Heart left ventricle (tissue), 16 donors: ENCODE measurements around the gene SLC6A18. TPM values are rescaled to one million over a fixed set of nuclear protein-coding genes. Genes with fewer than 3 reads are reported as not detected.
"Not testable (repeated sequence)": the region's sequence is repeated elsewhere in the genome, so short reads cannot be mapped to it uniquely, and the experiment has no call there.

Source experiments
- ATAC-seq, 4 donors: fragments of 200-7000 bp; cut with Tn5 transposase; one replicate each; pipeline ENCODE4 v1.9.1; 2020 to 2022; ENCODE audit warnings: moderate library complexity in 4 of 4, mild to moderate bottlenecking in 3 of 4, moderate number of reproducible peaks in 1 of 4
- DNase-seq, 5 donors: peaks; one replicate each; pipeline ENCODE4 v3.0.0-alpha.2; 2020
- H3K27ac ChIP-seq, 12 donors: fragments of 200-600 bp; sonication (generic) in 4 of 12; one replicate each; pipeline versions ENCODE4 v1.5.0 to v1.8.0; 2016 to 2022; ENCODE audit warnings: mild to moderate bottlenecking in 2 of 12
- H3K27me3 ChIP-seq, 9 donors: fragments of 200-600 bp; sonication (generic) in 2 of 9; one replicate each; pipeline versions ENCODE4 v1.5.1 to v1.8.0; 2016 to 2022; ENCODE audit warnings: mild to moderate bottlenecking in 3 of 9
- H3K36me3 ChIP-seq, 9 donors: fragments of 200-600 bp; sonication (generic) in 2 of 9; one replicate each; pipeline versions ENCODE4 v1.5.0 to v1.8.0; 2018 to 2022; ENCODE audit warnings: mild to moderate bottlenecking in 2 of 9
- H3K4me1 ChIP-seq, 12 donors: fragments of 200-600 bp; sonication (generic) in 4 of 12; one replicate each; pipeline versions ENCODE4 v1.5.0 to v1.8.0; 2016 to 2022; ENCODE audit warnings: mild to moderate bottlenecking in 3 of 12
- H3K4me3 ChIP-seq, 12 donors: fragments of 200-600 bp; sonication (generic) in 4 of 12; one replicate each; pipeline versions ENCODE4 v1.5.0 to v1.8.0; 2017 to 2022; ENCODE audit warnings: mild to moderate bottlenecking in 9 of 12, moderate library complexity in 4 of 12
- H3K9me3 ChIP-seq, 12 donors: fragments of 200-600 bp; sonication (generic) in 4 of 12; one replicate each; pipeline versions ENCODE4 v1.5.0 to v1.8.0; 2016 to 2022; ENCODE audit warnings: mild to moderate bottlenecking in 1 of 12
- CTCF ChIP-seq, 12 donors: fragments of 200-600 bp; sonication (generic) in 4 of 12; IDR thresholded peaks; one replicate each; pipeline versions ENCODE4 v1.5.0 to v1.8.0; 2018 to 2022; ENCODE audit warnings: antibody characterized with exemption in 12 of 12, mild to moderate bottlenecking in 5 of 12
- POLR2A ChIP-seq, 2 donors: fragments of 450-650 bp; IDR thresholded peaks; one replicate each; pipeline ENCODE4 v1.6.1; 2017; ENCODE audit warnings: antibody characterized with exemption in 2 of 2, mild to moderate bottlenecking in 2 of 2, moderate library complexity in 2 of 2
- WGBS, 4 donors: extraction: QIAGEN DNeasy Blood & Tissue Kit in 2 of 4; methylation state at CpG; one replicate each; pipeline versions ENCODE4 v1.1.5 to v1.1.7; 2013 to 2018; 5-methylcytosine and 5-hydroxymethylcytosine counted together
- intact Hi-C, 10 donors: fragments of 100-400 bp; cut with DNase I; formaldehyde crosslinking; loops; one replicate each; pipeline versions ENCODE4 v1.11.1 to v1.14.2; 2022
- polyA plus RNA-seq, 2 donors: library from polyadenylated mRNA; stranded (reverse); fragments of 200-250 nt; gene quantifications; one replicate each; pipeline ENCODE4 v1.2.3, GENCODE V29; 2013
- total RNA-seq, 9 donors: library from RNA; depleted of rRNA in 2 of 9; stranded (reverse); fragments of >200 nt in 2 of 9; fragmentation: NEBNext Ultra II Directional in 3 of 9; extraction: Animal tissue kit (Norgen Biotek cat#: 25700) in 3 of 9; gene quantifications; one replicate each; pipeline versions ENCODE4 v1.1.0 to v1.2.4, GENCODE V29; 2016 to 2023
- donor health status: ischemic (EF 13 %, LVEDD 7.1; RV severe dilation, severe dysfunction).
- donor health status: healthy with polysubstance abuse.
- donor health status: DM: no; HTN: yes; CAD: no.
- donor health status: DM: no; HTN: no; CAD: no.
- donor health status: ischemic (EF 25% LVEDD 6.9; RV normal size, moderate dysfunction).
- donor health status: ischemic (EF 25% LVEDD 5.7; RV mildly dilated, moderate dysfunction).
- donor health status: healthy.
- donor health status: DM: yes; HTN: yes; CAD: no.
- donor health status: ischemic (EF 35%, LVEDD 5.7; RV mildly dilated, moderate dysfunction).
- donor health status: nonischemic (EF 11% LVEDD 7.7; RV severe dilation, severe dysfunction).
- donor health status: DM: yes; HTN: yes; CAD: no.
- donor health status: PGD.
- donor health status: ischemic (EF 29% LVEDD 5.4; RV normal size, mild dysfunction).
- donor health status: nonischemic (EF 23%, LVEDD 6.1; RV moderate dilation, normal function).

The SLC6A18 gene
- total and polyA plus RNA-seq, 11 donors, result not detected

GRCh38 chr5:1285883-1286291 is 60.7 kb downstream of the SLC6A18 start:
- Histone ChIP-seq H3K27me3 (no peaks in the 10 kb centered on the region), H3K4me1 (no peaks in the 10 kb centered on the region), H3K9me3 (peaks cover 0 to 5% (median 0%) of the 10 kb centered on the region in 12 donors), H3K4me3 (no peak overlapping the region), H3K36me3 (no peaks in the 10 kb centered on the region), H3K27ac (no peak overlapping the region)
- DNase-seq (peak in 1 of 5 donors; percentile 38), ATAC-seq (no peak)
- TF ChIP-seq POLR2A (IDR thresholded peaks at IDR 0.05) (no peak), CTCF (IDR thresholded peaks at IDR 0.05) (no peak)
- intact Hi-C loops, result no loop called here
- 88 to 93% (median 91%) methylated on average over 25 of the region's 25 CpGs for WGBS, 4 donors

GRCh38 chr5:1288439-1289335 is 63.5 kb downstream of the SLC6A18 start:
- 85 to 92% (median 89%) methylated on average over 32 to 37 of the region's 37 CpGs for WGBS, 4 donors
- TF ChIP-seq POLR2A (IDR thresholded peaks at IDR 0.05), result no peak
- no peak for TF ChIP-seq CTCF (IDR thresholded peaks at IDR 0.05)
- Histone ChIP-seq H3K4me3 (no peak overlapping the region), H3K9me3 (peaks cover 0 to 5% (median 0%) of the 10 kb centered on the region in 12 donors), H3K27ac (no peak overlapping the region), H3K27me3 (peaks cover 0 to 22% (median 11%) of the 10 kb centered on the region in 9 donors), H3K4me1 (no peaks in the 10 kb centered on the region), H3K36me3 (no peaks in the 10 kb centered on the region)
- intact Hi-C loops, result no loop called here
- no peak for ATAC-seq
- DNase-seq, result peak in 1 of 5 donors; percentile 55

DNA sequence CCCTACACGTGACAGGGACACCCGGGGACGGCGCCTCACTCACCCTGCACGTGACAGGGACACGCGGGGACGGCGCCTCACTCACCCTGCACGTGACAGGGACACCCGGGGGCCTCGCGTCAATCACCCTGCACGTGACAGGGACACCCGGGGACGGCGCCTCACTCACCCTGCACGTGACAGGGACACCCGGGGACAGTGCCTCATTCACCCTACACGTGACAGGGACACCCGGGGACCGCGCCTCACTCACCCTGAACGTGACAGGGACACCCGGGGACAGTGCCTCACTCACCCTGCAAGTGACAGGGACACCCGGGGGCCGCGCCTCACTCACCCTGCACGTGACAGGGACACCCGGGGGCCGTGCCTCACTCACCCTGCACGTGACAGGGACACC is 64.4 kb downstream of the SLC6A18 start:
- 80 to 93% (median 87%) methylated on average over 2 to 31 of the region's 32 CpGs for WGBS, 4 donors
- H3K27me3 ChIP-seq, result peaks cover 6 to 30% (median 20%) of the 10 kb centered on the region in 9 donors
- H3K9me3 ChIP-seq, ATAC-seq, H3K36me3 ChIP-seq, intact Hi-C loops, DNase-seq, H3K4me3 ChIP-seq, H3K4me1 ChIP-seq, H3K27ac ChIP-seq: not testable (repeated sequence)

DNA sequence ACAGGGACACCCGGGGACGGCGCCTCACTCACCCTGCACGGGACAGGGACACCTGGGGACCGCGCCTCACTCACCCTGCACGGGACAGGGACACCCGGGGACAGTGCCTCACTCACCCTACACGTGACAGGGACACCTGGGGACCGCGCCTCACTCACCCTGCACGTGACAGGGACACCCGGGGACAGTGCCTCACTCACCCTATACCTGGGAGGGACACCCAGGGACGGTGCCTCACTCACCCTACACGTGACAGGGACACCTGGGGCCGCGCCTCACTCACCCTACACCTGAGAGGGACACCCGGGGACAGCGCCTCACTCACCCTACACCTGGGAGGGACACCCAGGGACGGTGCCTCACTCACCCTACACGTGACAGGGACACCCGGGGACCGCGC is 65.8 kb downstream of the SLC6A18 start:
- DNase-seq, ATAC-seq, H3K4me3 ChIP-seq, intact Hi-C loops, H3K36me3 ChIP-seq, H3K9me3 ChIP-seq, H3K27ac ChIP-seq: not testable (repeated sequence)
- peaks cover 20 to 44% (median 32%) of the 10 kb centered on the region in 9 donors for H3K27me3 ChIP-seq
- 50 to 86% (median 79%) methylated on average over 2 to 24 of the region's 24 CpGs for WGBS, 4 donors
- peaks cover 0 to 14% (median 0%) of the 10 kb centered on the region in 12 donors for H3K4me1 ChIP-seq

GRCh38 chr5:1291611-1292080 is 66.5 kb downstream of the SLC6A18 start:
- no peak for TF ChIP-seq CTCF (IDR thresholded peaks at IDR 0.05)
- no peak for TF ChIP-seq POLR2A (IDR thresholded peaks at IDR 0.05)
- DNase-seq (peak in 1 of 5 donors; percentile 38), ATAC-seq (no peak)
- H3K27ac ChIP-seq, result no peak overlapping the region
- H3K4me1 ChIP-seq, result peaks cover 0 to 14% (median 0%) of the 10 kb centered on the region in 12 donors
- peaks cover 0 to 5% (median 0%) of the 10 kb centered on the region in 12 donors for H3K9me3 ChIP-seq
- H3K27me3 ChIP-seq, result peaks cover 21 to 51% (median 32%) of the 10 kb centered on the region in 9 donors
- 76 to 84% (median 82%) methylated on average over 23 to 24 of the region's 24 CpGs for WGBS, 4 donors
- intact Hi-C loops, result no loop called here
- H3K4me3 ChIP-seq, result no peak overlapping the region
- no peaks in the 10 kb centered on the region for H3K36me3 ChIP-seq
